Loucy (cell line): ENCODE data around the gene ESAM.

Experiments used
- H2AFZ ChIP-seq: fragments of 200-600 bp; sonication (generic); 2 replicates; pipeline ENCODE4 v1.6.0; 2016; ENCODE audit warnings: antibody characterized with exemption, mild to moderate bottlenecking, low read length, moderate library complexity
- H3F3A ChIP-seq: fragments of 200-600 bp; 2 replicates; pipeline ENCODE4 v1.6.0; 2016; ENCODE audit warnings: antibody characterized with exemption, low read depth, mild to moderate bottlenecking
- H3K27me3 ChIP-seq: fragments of 200-600 bp; sonication (generic); 2 replicates; pipeline ENCODE4 v1.6.1; 2014; ENCODE audit warnings: low read length, mild to moderate bottlenecking; ENCODE audit not compliant: insufficient read depth, poor library complexity, severe bottlenecking
- H3K36me3 ChIP-seq: fragments of 200-600 bp; sonication (generic); 2 replicates; pipeline ENCODE4 v1.6.1; 2016; ENCODE audit warnings: low read length; ENCODE audit not compliant: insufficient read depth
- H3K4me1 ChIP-seq: fragments of 200-600 bp; sonication (generic); 2 replicates; pipeline ENCODE4 v1.5.1; 2014; ENCODE audit warnings: low read length, mild to moderate bottlenecking; ENCODE audit not compliant: insufficient read depth, poor library complexity, severe bottlenecking
- H3K4me2 ChIP-seq: fragments of 200-600 bp; sonication (generic); 2 replicates; pipeline ENCODE4 v1.6.0; 2014; ENCODE audit warnings: antibody characterized with exemption, low read length, low read depth, mild to moderate bottlenecking; ENCODE audit not compliant: poor library complexity, severe bottlenecking
- H3K4me3 ChIP-seq: fragments of 200-600 bp; sonication (generic); 2 replicates; pipeline ENCODE4 v1.5.1; 2014; ENCODE audit warnings: low read length, mild to moderate bottlenecking, mixed read lengths; ENCODE audit not compliant: poor library complexity, severe bottlenecking
- H3K79me2 ChIP-seq: fragments of 200-600 bp; sonication (generic); 2 replicates; pipeline ENCODE4 v1.6.1; 2014; ENCODE audit warnings: low read length; ENCODE audit not compliant: insufficient read depth
- H3K9ac ChIP-seq: fragments of 200-600 bp; sonication (generic); 2 replicates; pipeline ENCODE4 v1.6.0; 2014; ENCODE audit warnings: mild to moderate bottlenecking, low read depth, low read length, moderate library complexity; ENCODE audit not compliant: poor library complexity, severe bottlenecking
- H3K9me2 ChIP-seq: fragments of 200-600 bp; sonication (generic); replicated peaks from 2 replicates; pipeline ENCODE4 v1.6.1; 2016; ENCODE audit warnings: low read depth, low read length, mixed read lengths
- H3K9me3 ChIP-seq: fragments of 200-600 bp; sonication (generic); 2 replicates; pipeline ENCODE4 v1.6.1; 2014; ENCODE audit warnings: mild to moderate bottlenecking, antibody characterized with exemption, low read length, low read depth; ENCODE audit not compliant: insufficient read depth
- H4K20me1 ChIP-seq: fragments of 200-600 bp; sonication (generic); 2 replicates; pipeline ENCODE4 v1.6.0; 2014; ENCODE audit warnings: antibody characterized with exemption, low read length, mild to moderate bottlenecking; ENCODE audit not compliant: insufficient read depth, poor library complexity, severe bottlenecking
- EZH2phosphoT487 ChIP-seq: fragments of 200-600 bp; IDR thresholded peaks from 2 replicates; pipeline ENCODE4 v1.6.1; 2018; ENCODE audit warnings: antibody characterized with exemption, mild to moderate bottlenecking, moderate library complexity, borderline replicate concordance
- TF ChIP-seq, protein P1 (sequence below): fragments of 200-600 bp; sonication (generic); conservative IDR thresholded peaks from 2 replicates; pipeline ENCODE4 v1.5.1; 2014; ENCODE audit warnings: mild to moderate bottlenecking, antibody characterized with exemption, low read length

The ESAM gene

DNA sequence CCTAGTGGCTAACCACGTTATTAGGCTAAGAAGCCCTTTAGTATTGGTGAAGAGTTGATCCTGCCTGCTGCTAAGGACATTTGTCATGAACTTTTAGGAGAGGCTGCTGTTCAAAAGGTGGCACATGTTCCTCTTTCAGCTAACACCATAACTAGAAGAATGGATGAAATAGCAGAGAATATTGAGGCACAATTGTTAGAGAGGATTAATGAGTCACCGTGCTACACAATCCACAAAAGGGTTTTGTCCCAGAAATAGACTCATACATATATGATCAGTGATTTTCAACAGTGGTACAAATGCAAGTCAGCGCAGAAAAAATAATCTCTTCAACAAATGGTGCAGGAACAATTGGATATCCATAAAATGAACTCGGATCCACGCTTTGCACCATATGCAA, 45.1 kb upstream of the ESAM start:
- TF ChIP-seq EZH2phosphoT487: no peak
- TF ChIP-seq, protein P1, sequence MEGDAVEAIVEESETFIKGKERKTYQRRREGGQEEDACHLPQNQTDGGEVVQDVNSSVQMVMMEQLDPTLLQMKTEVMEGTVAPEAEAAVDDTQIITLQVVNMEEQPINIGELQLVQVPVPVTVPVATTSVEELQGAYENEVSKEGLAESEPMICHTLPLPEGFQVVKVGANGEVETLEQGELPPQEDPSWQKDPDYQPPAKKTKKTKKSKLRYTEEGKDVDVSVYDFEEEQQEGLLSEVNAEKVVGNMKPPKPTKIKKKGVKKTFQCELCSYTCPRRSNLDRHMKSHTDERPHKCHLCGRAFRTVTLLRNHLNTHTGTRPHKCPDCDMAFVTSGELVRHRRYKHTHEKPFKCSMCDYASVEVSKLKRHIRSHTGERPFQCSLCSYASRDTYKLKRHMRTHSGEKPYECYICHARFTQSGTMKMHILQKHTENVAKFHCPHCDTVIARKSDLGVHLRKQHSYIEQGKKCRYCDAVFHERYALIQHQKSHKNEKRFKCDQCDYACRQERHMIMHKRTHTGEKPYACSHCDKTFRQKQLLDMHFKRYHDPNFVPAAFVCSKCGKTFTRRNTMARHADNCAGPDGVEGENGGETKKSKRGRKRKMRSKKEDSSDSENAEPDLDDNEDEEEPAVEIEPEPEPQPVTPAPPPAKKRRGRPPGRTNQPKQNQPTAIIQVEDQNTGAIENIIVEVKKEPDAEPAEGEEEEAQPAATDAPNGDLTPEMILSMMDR: no peak
- H3K9ac ChIP-seq: no peak overlapping the region

DNA sequence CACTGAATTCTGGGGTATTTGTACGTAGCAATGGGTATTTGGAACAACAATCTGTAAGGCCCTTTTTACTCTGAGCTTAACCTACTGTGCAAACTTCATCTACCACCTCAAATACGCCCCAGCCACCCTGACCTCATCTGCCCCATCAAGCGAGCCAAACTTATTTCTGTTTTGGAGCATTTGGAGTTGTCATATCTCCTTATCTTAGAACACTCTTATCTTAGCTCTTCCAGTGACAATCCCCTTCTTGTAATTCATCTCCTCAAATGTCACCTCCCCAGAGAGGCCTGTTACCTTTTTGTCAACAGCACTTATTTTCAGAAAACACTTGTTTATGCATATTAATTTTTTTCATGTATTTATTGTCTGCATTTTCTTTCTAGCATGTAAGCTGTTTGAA, 42.8 kb upstream of the ESAM start:
- Histone ChIP-seq H3K9me3 (no peaks in the 10 kb centered on the region), H3F3A (no peaks in the 10 kb centered on the region), H2AFZ (no peak overlapping the region), H3K79me2 (peaks cover 2% of the 10 kb centered on the region; the same call in 1 of the 2 replicates), H3K36me3 (no peaks in the 10 kb centered on the region), H3K9me2 (no peaks in the 10 kb centered on the region), H3K4me2 (no peak overlapping the region), H4K20me1 (no peaks in the 10 kb centered on the region), H3K27me3 (peaks cover 20% of the 10 kb centered on the region), H3K9ac (no peak overlapping the region), H3K4me3 (no peak overlapping the region), H3K4me1 (peaks cover 7% of the 10 kb centered on the region)
- TF ChIP-seq, protein P1: no peak
- TF ChIP-seq EZH2phosphoT487: no peak

More for the DNA sequence above, 45.1 kb upstream of the ESAM start:
- no peaks in the 10 kb centered on the region for H3K9me2 ChIP-seq
- H3K4me2 ChIP-seq: no peak overlapping the region
- H3K79me2 ChIP-seq: no peaks in the 10 kb centered on the region
- H2AFZ ChIP-seq: no peak overlapping the region
- H3K9me3 ChIP-seq: no peaks in the 10 kb centered on the region
- H3K27me3 ChIP-seq: peaks cover 13% of the 10 kb centered on the region
- H4K20me1 ChIP-seq: no peaks in the 10 kb centered on the region
- no peaks in the 10 kb centered on the region for H3K36me3 ChIP-seq
- H3K4me1 ChIP-seq: no peaks in the 10 kb centered on the region
- H3K4me3 ChIP-seq: no peak overlapping the region
- no peaks in the 10 kb centered on the region for H3F3A ChIP-seq

DNA sequence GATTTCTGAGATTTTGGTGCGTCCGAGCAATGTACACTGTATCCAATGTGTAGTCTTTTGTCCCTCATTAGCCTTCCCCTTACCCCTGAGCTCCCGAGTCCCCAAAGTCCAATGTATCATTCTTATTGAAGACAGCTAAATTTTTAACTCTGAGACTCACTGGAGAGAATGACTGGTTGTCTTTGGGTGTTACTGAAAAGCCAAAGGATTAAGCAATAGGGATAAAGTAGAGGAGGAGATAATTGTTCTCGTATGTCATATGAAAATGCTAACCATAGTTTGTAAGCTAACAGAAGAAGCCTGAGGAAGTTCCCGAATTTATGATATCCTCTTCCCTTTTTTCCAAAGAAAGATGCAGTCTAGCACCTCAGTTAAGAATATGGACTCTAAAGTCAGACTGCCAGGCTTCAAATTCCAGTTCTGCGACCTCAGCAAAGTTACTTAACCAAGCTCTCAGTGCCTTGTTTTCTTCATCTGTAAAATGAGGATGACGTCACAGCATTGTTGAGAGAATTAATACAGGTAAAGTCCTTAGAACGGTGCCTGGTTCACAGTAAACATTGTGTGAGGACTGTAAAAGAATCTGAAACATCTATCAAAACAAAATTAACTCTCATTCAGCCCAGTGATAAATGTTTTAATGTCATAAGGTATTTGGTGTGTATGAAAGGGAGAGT, 39.7 kb upstream of the ESAM start:
- Histone ChIP-seq H2AFZ (no peak overlapping the region), H3K4me2 (no peak overlapping the region), H3K9me3 (no peaks in the 10 kb centered on the region), H3K79me2 (peaks cover 33% of the 10 kb centered on the region), H3K4me3 (no peak overlapping the region), H3K9ac (no peak overlapping the region), H3K36me3 (no peaks in the 10 kb centered on the region), H4K20me1 (peaks cover 20% of the 10 kb centered on the region), H3K4me1 (peaks cover 26% of the 10 kb centered on the region), H3F3A (no peaks in the 10 kb centered on the region), H3K9me2 (no peaks in the 10 kb centered on the region), H3K27me3 (peaks cover 20% of the 10 kb centered on the region)
- TF ChIP-seq, protein P1: no peak
- TF ChIP-seq EZH2phosphoT487: no peak
